Measurements from ENCODE around the gene CCDC184.

DNA sequence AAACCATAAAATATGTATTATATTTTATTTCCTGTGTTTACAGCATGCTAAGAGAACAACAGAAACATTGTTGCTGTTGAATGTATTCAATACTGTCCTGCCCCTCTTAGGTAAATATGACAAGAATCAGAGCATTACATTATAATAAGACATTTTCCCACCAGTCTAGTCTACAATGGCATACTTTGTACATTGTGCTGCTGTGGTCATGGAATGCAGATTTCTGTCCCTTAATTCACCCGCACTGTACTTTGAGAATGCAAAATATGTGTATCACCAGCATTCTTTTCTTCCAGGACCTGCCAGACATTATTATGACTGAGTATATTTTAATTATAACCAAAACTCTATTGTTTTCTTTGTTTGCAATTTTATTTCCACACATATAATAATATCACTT lies 36.2 kb downstream of the CCDC184 start:
- TF ChIP-seq CTCF (IDR thresholded peaks at IDR 0.05; ENCODE audit: low read depth, low read length, missing input control) (no peak), MAX (IDR thresholded peaks at IDR 0.05) (no peak), SP1 (IDR thresholded peaks at IDR 0.05) (no peak)

Data from liver (tissue), 3 donors.